ENCODE data around the gene EFNA1. TPM values are rescaled to one million over a fixed set of nuclear protein-coding genes. Genes with fewer than 3 reads are reported as not detected.

EFNA1 gene
- total RNA-seq, 1 donor from 2014 or later, result 0.34 TPM

DNA sequence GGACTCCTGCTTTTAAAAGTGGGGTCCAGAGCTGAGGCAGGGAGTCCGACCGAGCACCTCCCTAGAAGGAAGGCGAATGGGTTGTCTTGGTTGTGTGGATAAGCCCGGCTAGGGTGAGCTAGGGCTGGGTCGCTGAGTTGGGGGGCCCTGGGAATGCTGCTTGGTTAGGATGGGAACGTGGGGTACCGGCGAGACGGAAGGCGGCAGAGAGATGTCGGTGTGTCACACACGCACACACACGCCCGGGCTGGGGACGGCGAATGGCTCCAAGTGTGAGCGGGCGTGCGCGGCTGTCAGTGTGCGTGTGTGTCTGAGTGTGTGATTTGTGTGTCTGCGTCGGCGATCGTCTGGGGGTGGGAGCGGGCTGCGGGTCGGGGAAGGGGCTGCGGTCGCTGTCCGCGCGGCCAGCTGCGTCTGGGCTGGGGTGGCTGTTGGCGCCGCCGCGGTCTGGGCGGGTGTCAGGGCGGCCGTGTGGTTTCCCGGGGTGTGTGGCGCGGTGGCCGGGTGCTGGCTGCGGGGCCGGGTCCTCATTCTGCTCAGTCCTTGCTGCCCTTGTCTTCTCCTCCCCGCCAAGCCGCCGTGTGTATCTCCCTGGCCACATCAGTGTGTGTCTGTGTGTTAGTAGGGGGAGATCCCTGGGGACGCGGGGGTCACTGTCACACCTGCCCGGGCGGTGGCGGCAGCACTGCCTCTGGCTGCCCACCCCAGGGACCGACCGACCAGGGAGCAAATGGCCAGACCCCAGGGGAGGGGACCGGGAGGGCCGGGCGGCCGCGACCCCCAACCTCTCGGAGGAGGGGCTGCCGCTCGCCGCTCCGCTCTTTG, 48.0 kb upstream of the EFNA1 start:
- Histone ChIP-seq H3K9me3 (ENCODE audit: low read depth) (no peaks in the 10 kb centered on the region), H3F3A (ENCODE audit: low read depth) (peaks cover 67% of the 10 kb centered on the region), H2AFZ (replicated peaks) (no peak overlapping the region), H4K20me1 (ENCODE audit: low read depth) (peaks cover 21% of the 10 kb centered on the region), H3K79me2 (ENCODE audit: low read depth) (no peaks in the 10 kb centered on the region), H3K4me2 (peak overlapping the region; percentile 98), H3K4me1 (peaks cover 34% of the 10 kb centered on the region), H3K27me3 (peaks cover 78% of the 10 kb centered on the region), H3K9ac (no peak overlapping the region), H3K36me3 (no peaks in the 10 kb centered on the region), H3K4me3 (peak overlapping the region; percentile 80), H3K27ac (no peak overlapping the region)
- peak; percentile 92 for TF ChIP-seq EZH2 (IDR thresholded peaks at IDR 0.05)
- TF ChIP-seq, protein P1, sequence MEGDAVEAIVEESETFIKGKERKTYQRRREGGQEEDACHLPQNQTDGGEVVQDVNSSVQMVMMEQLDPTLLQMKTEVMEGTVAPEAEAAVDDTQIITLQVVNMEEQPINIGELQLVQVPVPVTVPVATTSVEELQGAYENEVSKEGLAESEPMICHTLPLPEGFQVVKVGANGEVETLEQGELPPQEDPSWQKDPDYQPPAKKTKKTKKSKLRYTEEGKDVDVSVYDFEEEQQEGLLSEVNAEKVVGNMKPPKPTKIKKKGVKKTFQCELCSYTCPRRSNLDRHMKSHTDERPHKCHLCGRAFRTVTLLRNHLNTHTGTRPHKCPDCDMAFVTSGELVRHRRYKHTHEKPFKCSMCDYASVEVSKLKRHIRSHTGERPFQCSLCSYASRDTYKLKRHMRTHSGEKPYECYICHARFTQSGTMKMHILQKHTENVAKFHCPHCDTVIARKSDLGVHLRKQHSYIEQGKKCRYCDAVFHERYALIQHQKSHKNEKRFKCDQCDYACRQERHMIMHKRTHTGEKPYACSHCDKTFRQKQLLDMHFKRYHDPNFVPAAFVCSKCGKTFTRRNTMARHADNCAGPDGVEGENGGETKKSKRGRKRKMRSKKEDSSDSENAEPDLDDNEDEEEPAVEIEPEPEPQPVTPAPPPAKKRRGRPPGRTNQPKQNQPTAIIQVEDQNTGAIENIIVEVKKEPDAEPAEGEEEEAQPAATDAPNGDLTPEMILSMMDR (IDR thresholded peaks at IDR 0.05), result no peak
- TF ChIP-seq EZH2phosphoT487 (IDR thresholded peaks at IDR 0.05), result peak; percentile 62
- Mint-ChIP-seq H3K36me3 (no peaks in the 10 kb centered on the region), H3K27me3 (ENCODE audit: insufficient read depth, low read depth) (peaks cover 52% of the 10 kb centered on the region), H3K27ac (peak overlapping the region; percentile 14), H3K9me3 (no peaks in the 10 kb centered on the region), H3K4me1 (peaks cover 58% of the 10 kb centered on the region), H3K4me3 (peak overlapping the region; percentile 94)
- DNase-seq (ENCODE audit: low spot score), result peak; percentile 46

DNA sequence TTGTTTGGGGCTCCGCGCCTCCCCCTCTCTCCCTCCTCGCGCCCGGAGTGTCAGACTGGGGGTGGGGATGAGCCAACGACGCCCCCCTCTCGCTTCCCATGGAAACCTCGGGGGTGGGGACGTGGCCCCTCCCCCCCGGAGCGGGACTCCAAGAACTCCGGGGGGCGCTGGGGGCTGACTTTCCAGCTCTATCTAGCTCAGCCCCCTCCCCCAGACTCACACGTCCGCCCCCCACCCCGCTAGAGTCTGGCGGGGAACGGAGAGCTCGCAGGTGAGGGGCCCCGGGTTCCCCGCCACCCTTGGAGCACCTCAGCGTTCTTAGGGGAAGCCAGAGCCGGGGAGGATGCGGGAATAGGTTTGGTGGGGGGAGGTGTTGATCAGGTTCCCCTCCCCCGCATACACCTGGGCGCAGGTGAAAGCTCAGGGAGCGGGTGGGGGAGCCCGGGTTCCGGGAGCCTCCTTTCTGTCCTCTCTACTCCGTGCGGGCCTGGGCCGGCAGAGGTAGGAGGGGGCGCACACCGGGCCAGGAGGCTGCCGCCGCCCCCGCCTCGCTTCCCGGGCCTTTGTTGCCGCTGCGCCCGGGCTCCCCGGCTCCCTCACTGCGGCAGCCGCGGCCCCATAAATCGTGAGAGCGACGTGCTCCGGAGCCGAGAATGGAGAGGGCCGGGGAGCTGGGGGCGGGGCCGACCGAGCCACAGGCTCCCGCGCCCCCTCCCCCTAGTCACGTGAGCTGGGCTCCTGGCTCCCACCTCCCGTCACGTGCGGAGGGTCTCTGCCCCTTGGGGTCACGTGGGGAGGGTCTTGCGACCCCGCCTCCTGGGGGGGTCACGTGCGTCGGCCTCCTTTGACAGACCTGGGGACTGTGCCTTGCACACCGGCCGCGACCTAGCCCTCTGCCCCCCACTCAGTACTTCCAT, 47.1 kb upstream of the EFNA1 start:
- peak overlapping the region; percentile 80 for H3K4me3 ChIP-seq
- Mint-ChIP-seq H3K4me3 (peak overlapping the region; percentile 82), H3K27ac (no peak overlapping the region), H3K36me3 (no peaks in the 10 kb centered on the region), H3K9me3 (no peaks in the 10 kb centered on the region), H3K27me3 (ENCODE audit: insufficient read depth, low read depth) (peaks cover 50% of the 10 kb centered on the region), H3K4me1 (peaks cover 59% of the 10 kb centered on the region)
- H3K36me3 ChIP-seq, result no peaks in the 10 kb centered on the region
- H3K4me1 ChIP-seq, result peaks cover 34% of the 10 kb centered on the region
- H2AFZ ChIP-seq (replicated peaks), result peak overlapping the region; percentile 68
- no peaks in the 10 kb centered on the region for H3K9me3 ChIP-seq (ENCODE audit: low read depth)
- DNase-seq (ENCODE audit: low spot score), result peak; percentile 95
- H3K79me2 ChIP-seq (ENCODE audit: low read depth), result no peaks in the 10 kb centered on the region
- no peak overlapping the region for H3K27ac ChIP-seq
- H4K20me1 ChIP-seq (ENCODE audit: low read depth), result peaks cover 22% of the 10 kb centered on the region
- TF ChIP-seq EZH2 (IDR thresholded peaks at IDR 0.05), result no peak
- no peak for TF ChIP-seq EZH2phosphoT487 (IDR thresholded peaks at IDR 0.05)
- TF ChIP-seq, protein P1 (IDR thresholded peaks at IDR 0.05), result no peak
- H3K4me2 ChIP-seq, result peak overlapping the region; percentile 98
- H3K9ac ChIP-seq, result no peak overlapping the region
- peaks cover 71% of the 10 kb centered on the region for H3K27me3 ChIP-seq
- H3F3A ChIP-seq (ENCODE audit: low read depth), result peaks cover 70% of the 10 kb centered on the region

DNA sequence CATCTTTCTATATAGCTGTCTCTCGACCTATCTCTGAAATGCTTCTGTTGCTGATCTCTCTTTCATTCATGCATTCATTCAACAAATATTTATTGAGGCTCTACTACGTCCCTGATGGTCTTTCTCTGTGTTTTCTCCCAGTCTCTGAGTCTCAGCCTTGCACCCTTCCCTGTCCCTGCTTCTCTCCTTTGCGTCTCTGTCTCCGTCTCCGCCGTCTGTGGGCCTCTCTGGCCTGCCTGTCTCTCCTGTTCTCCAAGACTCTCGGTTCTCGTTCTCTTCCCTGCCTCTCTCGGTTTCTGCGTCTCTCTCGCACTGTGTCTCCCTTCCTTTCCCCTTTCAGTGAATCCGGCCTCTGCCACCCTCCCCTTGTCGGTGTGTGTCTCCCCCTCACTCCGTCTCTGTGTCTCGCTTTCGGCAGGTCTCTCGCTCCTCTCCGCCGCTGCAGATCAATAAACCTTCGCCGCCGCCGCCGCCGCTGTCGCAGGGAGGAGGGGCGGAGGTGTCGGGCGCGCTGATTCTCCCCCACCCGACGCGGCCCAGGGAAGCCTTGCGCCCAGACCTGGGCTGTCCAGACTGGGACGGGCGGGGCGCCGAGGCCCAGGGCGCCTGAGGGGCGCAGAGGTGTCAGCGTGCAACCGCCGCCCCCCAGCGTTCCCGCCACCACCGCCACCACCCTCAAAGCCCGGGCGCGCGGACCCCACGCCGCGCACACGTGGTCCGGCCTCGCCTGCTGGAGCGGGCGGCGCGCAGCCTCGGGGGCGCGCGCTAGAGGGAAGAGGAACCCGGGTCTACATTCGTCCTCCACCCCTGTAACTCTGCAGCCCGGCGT, 46.0 kb upstream of the EFNA1 start:
- Histone ChIP-seq H3K4me1 (peaks cover 28% of the 10 kb centered on the region), H3K27me3 (peaks cover 75% of the 10 kb centered on the region), H3K4me3 (peak overlapping the region; percentile 80), H4K20me1 (ENCODE audit: low read depth) (peaks cover 29% of the 10 kb centered on the region), H3K79me2 (ENCODE audit: low read depth) (no peaks in the 10 kb centered on the region), H3K27ac (no peak overlapping the region), H3K4me2 (peak overlapping the region; percentile 98), H3K9me3 (ENCODE audit: low read depth) (no peaks in the 10 kb centered on the region), H3K9ac (no peak overlapping the region), H3K36me3 (no peaks in the 10 kb centered on the region), H3F3A (ENCODE audit: low read depth) (peaks cover 59% of the 10 kb centered on the region), H2AFZ (replicated peaks) (no peak overlapping the region)
- Mint-ChIP-seq H3K4me3 (peak overlapping the region; percentile 82), H3K27ac (no peak overlapping the region), H3K27me3 (ENCODE audit: insufficient read depth, low read depth) (peaks cover 46% of the 10 kb centered on the region), H3K4me1 (peaks cover 50% of the 10 kb centered on the region), H3K9me3 (no peaks in the 10 kb centered on the region), H3K36me3 (no peaks in the 10 kb centered on the region)
- TF ChIP-seq, protein P1 (IDR thresholded peaks at IDR 0.05), result no peak
- TF ChIP-seq EZH2 (IDR thresholded peaks at IDR 0.05) (peak; percentile 96), EZH2phosphoT487 (IDR thresholded peaks at IDR 0.05) (no peak)
- DNase-seq (ENCODE audit: low spot score), result peak; percentile 57

Measured in neural progenitor cell (in vitro differentiated cells).